AG04450 (cell line): ENCODE results near the gene PPAN. TPM values are rescaled to one million over a fixed set of nuclear protein-coding genes. Genes with fewer than 3 reads are reported as not detected.

Experiments used
- CTCF ChIA-PET: fragments of 300-600, 350-600 bp; formaldehyde crosslinking; extraction: SDS; loops from one replicate; lab custom pipeline; 2022; ENCODE audit warnings: antibody characterized with exemption, inconsistent platforms; lab: Charles Lee
- POLR2A ChIA-PET: fragments of 350-600 bp; formaldehyde crosslinking; extraction: SDS; loops from one replicate; lab custom pipeline; 2021; ENCODE audit warnings: antibody characterized with exemption, inconsistent platforms; lab: Yijun Ruan, JAX
- DNase-seq: peaks from one replicate; pipeline ENCODE4 v3.0.0-alpha.2; 2011; ENCODE audit warnings: low read depth, low spot score
- H3K27ac ChIP-seq: one replicate; pipeline ENCODE4 v1.5.1; 2012; ENCODE audit warnings: low read depth, low read length, control low read depth
- H3K27me3 ChIP-seq: one replicate; pipeline ENCODE4 v1.6.0; 2012; ENCODE audit warnings: low read length; ENCODE audit not compliant: control insufficient read depth, insufficient read depth
- H3K4me3 ChIP-seq: 2 replicates; pipeline ENCODE4 v1.5.1; 2011; ENCODE audit warnings: mild to moderate bottlenecking, low read depth, low read length, control low read depth
- H3K9me3 ChIP-seq: 2 replicates; pipeline ENCODE4 v1.5.1; 2012; ENCODE audit warnings: low read length; ENCODE audit not compliant: control insufficient read depth, insufficient read depth
- polyA plus RNA-seq: library from polyadenylated mRNA; depleted of rRNA; stranded (reverse); fragments of >200 nt; gene quantifications from 2 replicates; pipeline ENCODE4 v1.2.3, GENCODE V29; 2011
- TF ChIP-seq, protein P1 (sequence below): IDR thresholded peaks from 2 replicates; pipeline ENCODE4 v1.5.1; 2011; ENCODE audit warnings: low read depth, low read length, control low read depth, inconsistent platforms

The PPAN gene
- polyA plus RNA-seq, 1 experiment, result 11.5 TPM

DNA sequence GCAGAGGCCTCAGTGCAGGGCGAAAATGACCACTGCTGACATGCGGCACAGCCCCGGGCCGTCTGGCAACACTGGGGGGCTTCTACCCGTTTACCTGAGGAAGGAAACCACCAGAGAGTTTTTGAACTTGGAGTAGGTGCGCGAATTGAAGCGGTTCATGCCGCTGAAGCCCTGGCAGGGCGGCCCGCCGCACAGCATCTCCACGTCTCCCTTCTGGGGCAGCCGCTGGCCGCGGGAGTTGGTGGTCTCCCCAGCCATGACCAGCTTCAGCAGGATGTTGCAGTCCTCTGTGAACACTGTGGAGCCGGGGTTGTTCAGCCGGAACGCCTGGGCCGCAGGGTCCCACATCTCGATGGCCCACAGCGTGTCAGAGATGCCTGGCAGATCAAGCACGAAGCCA, 33.8 kb downstream of the PPAN start:
- no peak overlapping the region for H3K27ac ChIP-seq
- DNase-seq, result no peak
- TF ChIP-seq, protein P1, sequence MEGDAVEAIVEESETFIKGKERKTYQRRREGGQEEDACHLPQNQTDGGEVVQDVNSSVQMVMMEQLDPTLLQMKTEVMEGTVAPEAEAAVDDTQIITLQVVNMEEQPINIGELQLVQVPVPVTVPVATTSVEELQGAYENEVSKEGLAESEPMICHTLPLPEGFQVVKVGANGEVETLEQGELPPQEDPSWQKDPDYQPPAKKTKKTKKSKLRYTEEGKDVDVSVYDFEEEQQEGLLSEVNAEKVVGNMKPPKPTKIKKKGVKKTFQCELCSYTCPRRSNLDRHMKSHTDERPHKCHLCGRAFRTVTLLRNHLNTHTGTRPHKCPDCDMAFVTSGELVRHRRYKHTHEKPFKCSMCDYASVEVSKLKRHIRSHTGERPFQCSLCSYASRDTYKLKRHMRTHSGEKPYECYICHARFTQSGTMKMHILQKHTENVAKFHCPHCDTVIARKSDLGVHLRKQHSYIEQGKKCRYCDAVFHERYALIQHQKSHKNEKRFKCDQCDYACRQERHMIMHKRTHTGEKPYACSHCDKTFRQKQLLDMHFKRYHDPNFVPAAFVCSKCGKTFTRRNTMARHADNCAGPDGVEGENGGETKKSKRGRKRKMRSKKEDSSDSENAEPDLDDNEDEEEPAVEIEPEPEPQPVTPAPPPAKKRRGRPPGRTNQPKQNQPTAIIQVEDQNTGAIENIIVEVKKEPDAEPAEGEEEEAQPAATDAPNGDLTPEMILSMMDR, result no peak
- CTCF ChIA-PET, result no interaction called here
- POLR2A ChIA-PET, result interaction anchor here (0.7 to 0.9 kb wide), 2 partner anchors 11 to 45 kb away, joined by 3 read pairs; no protein-coding TSS in a partner anchor
- no peaks in the 10 kb centered on the region; the same call in 1 of the 2 replicates for H3K9me3 ChIP-seq
- no peaks in the 10 kb centered on the region for H3K27me3 ChIP-seq
- H3K4me3 ChIP-seq, result no peak overlapping the region

DNA sequence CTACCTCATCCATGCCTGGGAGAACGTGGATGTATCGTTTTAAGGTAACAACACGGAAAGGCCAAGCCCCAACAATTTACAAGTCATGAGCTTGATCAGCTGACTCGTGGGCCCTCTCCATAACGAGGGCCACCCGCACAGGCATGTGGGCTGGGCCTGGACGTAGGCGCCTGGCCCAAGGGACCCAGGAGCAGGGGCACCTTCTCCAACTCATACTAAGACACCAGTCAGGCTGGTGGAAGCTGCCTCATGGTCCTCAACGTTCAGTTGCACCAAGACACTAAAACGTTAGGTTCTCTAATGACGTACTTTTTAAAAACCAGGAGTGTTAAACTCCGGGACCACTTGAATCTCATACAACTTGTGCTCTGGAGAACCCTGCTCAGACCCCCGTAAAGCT, 35.3 kb downstream of the PPAN start:
- CTCF ChIA-PET, result no interaction called here
- POLR2A ChIA-PET, result no interaction called here
- Histone ChIP-seq H3K4me3 (no peak overlapping the region), H3K27me3 (no peaks in the 10 kb centered on the region), H3K27ac (no peak overlapping the region), H3K9me3 (no peaks in the 10 kb centered on the region)
- no peak for DNase-seq
- TF ChIP-seq, protein P1, result no peak

DNA sequence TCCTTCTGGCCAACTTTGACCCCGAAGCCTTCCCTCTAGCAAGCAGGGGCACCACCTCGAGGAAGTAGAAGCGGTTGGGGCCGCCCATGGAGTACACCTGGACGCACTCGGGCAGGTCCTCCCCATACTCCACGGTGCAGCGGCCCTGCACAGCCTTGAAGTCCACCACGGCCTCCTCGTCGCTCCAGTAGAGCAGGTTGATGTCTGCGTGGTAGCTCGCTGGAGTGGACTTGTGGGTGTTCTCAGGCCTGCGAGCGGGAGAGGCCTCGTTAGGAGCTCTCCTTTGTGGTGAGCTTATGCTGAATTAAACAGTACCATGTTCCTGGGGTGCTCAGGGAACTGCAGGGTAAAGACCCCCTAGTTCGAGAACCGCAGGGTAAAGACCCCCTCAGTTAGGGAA, 35.8 kb downstream of the PPAN start:
- no peak overlapping the region for H3K27ac ChIP-seq
- H3K4me3 ChIP-seq, result no peak overlapping the region

DNA sequence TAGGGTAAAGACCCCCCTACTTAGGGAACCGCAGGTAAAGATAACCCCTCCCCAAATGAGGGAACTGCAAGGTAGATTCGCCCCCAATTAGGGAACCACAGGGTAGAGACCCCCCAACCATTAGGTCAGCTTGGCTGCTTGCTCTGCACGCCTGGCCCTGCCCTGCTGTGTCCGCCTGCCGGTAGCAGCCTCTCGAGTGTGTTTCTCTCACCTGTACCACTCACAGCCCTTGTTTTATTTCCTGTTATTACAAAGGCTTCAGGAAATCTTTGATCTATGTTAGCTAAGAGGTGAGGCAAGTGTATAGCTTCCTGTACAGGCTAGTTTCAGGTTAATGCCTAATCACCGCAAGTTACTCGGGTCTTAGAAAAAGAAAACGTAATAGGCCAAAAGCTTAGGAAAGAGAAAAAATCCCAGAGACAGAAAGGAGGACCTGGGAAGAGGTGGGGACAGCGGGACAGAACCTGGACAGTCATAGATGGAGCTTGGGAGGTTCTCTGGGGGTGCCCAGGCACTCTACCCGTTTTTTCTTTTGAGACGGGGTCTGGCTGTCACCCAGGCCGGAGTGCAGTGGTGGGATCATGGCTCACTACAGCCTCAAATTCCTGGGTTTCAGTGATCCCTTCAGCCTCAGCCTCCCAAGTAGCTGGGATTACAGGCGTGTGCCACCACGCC, 36.7 kb downstream of the PPAN start:
- Histone ChIP-seq H3K27ac (no peak overlapping the region), H3K27me3 (no peaks in the 10 kb centered on the region), H3K4me3 (no peak overlapping the region), H3K9me3 (no peaks in the 10 kb centered on the region)
- ChIA-PET POLR2A (interaction anchor here (0.6 kb wide), 2 partner anchors 14 to 20 kb away, joined by 4 to 5 read pairs; no protein-coding TSS in a partner anchor), CTCF (no interaction called here)
- DNase-seq, result no peak
- TF ChIP-seq, protein P1, result no peak

More for the DNA sequence above, 35.8 kb downstream of the PPAN start:
- ChIA-PET CTCF (no interaction called here), POLR2A (no interaction called here)
- no peak for DNase-seq
- H3K9me3 ChIP-seq, result no peaks in the 10 kb centered on the region
- TF ChIP-seq, protein P1, result no peak
- H3K27me3 ChIP-seq, result no peaks in the 10 kb centered on the region

DNA sequence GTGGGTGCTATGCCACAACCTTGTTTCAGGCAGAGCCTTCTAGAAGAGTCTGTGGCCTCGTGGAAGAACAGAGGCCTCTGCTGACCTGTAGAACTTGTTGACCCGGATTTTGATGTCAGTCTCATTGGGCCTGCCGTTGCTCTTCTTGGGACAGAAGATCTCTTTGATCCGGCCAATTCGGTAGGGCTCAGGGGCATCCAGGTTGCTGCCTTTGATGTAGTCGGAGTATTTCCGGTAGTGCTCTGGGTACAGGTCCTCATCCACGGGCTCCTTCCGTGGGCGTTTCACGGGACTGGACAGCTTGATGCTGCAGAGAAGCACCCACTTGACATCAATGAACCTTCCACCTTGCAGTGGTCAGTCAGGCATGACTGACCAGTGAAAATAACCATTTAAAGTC, 37.5 kb downstream of the PPAN start:
- ChIA-PET POLR2A (interaction anchor here (0.6 kb wide), 1 partner anchor 15 kb away, joined by 5 read pairs; no protein-coding TSS in a partner anchor), CTCF (no interaction called here)
- DNase-seq, result no peak
- Histone ChIP-seq H3K9me3 (no peaks in the 10 kb centered on the region), H3K4me3 (no peak overlapping the region), H3K27ac (no peak overlapping the region), H3K27me3 (no peaks in the 10 kb centered on the region)
- TF ChIP-seq, protein P1, result no peak
